ENCODE data around the gene BHLHE41.

The BHLHE41 gene

DNA sequence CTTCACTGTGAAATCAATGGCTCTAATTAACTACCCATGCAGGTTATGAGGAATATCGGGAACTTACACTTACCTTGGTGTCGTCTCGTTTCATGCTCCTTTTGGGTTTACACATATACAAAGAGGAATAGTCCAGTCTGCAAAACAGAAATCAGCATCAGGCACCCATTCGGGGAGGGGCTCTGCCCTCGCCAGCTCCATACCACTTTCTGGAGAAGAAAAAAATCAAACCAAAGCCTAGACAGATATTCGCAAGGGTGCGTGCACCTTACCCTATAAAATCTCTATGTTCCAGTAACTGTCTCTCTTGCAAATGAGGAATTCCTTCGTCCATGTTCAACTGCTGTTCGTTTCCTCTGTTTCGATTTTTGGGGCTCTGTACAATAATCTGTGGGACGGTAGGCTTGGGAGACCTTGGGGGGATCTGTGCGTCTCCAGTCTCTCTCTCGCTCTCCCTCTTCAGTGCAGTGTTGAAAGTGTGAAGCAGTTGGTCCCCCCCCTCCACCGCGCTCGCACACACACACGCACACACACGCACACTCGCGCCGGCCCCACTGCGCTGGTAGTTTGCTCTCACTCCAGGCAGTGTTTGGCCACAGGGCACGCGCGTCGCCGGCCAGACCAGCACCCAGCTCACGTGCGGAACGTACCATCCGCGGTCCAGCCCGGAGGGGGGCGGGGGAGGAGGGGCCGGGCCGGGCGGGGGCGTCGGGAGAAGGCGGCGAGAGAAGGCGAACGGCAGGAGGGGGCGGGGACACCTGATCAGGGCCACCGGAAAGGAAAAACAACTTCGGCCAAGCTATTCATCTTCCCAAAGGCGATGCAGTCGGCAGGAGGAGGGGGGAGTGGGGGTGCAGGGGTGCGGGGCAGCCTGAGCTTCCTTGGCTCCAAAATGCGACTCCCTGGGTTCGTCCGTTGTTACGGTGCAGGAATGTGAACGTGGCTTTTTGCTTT is at the start of gene BHLHE41:
Gene BHLHE41 (minus strand): TSS at position 592 of the 954 bp plus-strand sequence. CDS start 258 bp downstream, at position 334.
- peak; percentile 77 for DNase-seq

GRCh38 chr12:26172946-26173552 is 48.2 kb upstream of the BHLHE41 start:
- DNase-seq: no peak

DNA sequence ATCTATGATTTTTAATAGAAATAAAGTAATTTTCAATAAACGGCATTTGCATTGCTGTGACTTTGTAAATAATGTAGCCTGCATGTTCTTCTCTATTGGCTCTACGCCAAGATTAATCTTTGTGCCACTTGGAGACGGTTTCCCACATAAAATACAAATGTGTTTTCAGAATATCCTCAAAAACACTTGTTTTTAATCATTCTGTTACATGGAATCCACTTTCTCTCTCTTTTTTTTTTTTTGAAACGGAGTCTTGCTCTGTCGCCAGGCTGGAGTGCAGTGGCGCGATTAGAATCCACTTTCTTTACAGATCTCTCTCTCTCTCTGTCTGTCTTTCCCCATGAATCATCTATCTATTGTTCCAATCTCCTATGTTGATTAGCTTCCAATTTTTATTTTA is 47.7 kb upstream of the BHLHE41 start:
- DNase-seq: no peak

- no peak for DNase-seq
Observed at GRCh38 chr12:26172013-26172412, 47.2 kb upstream of the BHLHE41 start.

- no peak for DNase-seq
Observed at GRCh38 chr12:26164118-26164517, 39.3 kb upstream of the BHLHE41 start.

- no peak for DNase-seq
Observed at GRCh38 chr12:26162905-26163304, 38.1 kb upstream of the BHLHE41 start.

- no peak for DNase-seq
Observed at GRCh38 chr12:26162174-26162573, 37.3 kb upstream of the BHLHE41 start.

DNA sequence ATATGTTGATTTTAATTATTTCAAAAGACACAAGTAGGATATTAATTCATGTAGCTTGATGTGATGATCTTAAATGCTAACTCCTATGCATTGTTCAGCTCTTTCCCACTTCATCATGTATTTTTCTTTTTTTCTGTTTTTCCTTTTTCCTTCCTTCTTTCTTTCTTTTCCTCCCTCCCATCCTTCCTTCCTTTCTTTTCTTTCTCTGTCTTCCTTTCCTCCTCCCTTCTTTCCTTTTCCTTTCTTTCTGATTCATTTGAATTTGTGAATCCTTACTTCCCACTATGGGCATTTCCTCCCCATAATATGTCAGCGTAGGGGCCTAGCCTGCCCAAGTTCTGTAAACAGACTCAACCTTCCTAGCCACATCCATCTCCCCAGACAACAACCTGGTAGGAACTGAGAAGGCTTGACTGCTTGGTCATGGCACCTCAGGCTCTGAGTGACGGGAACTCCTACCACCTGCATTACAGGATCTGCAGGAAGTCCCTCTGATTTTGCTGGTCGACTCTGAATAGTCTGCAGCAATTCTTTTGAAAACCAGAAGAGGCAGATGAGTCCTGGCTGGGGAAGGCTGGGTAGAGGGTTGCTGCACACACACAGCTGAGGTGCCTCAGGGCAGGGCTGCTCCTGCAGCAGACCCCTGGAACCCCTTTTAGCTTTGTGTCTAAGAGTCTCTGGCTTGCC is 33.4 kb upstream of the BHLHE41 start:
- DNase-seq: no peak

DNA sequence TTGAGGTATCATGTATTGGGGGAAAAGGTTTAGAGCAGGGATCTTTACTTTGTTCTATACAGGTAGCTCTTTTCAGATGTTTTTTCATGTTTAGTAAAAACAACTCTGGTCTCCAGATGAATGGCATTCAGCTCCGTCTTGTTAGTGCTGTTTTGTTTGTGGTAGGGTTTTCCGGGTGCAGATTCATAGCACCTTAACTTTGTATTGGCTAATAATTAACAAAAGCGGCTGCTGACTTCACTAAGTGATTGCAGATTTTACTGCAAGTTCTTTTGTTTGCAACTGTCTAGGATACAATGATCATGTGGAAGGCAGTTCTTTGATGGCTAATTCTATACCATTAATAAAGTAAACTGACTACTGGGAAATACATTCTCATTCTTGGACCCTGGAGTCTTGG is 32.2 kb upstream of the BHLHE41 start:
- no peak for DNase-seq

DNA sequence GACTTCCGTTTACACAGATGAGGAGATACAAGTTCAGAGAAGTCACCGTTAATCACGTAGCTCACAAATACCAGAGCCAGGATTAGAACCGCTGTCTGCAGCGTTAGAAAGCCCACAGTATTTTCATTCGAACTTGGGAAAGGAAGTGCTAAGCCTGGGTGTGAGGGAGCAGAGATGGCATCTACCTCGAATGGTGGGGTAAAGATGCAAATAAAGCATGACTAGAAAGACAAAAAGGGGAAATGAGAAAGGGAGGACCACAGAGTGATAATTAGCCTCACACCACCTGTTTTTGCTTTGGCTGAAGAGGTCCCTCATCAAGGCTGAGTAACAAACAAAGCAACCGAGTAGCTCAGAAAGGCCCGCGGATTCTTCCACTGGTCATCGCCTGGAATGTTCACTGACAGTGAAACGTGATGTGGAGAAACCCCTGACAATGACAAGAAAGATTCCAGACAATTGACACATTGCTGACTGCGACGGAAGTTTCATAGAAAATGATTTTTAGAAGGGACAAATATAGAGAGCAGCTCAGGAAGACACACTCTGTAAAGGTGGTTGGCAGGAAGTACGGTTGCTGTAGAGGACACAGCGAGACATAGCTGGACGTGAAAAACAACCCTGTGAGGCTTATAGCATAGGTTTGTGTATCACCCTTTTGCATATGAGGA is 31.5 kb upstream of the BHLHE41 start:
- DNase-seq: no peak

GRCh38 chr12:26153421-26154154 is 28.8 kb upstream of the BHLHE41 start:
- DNase-seq: no peak

- DNase-seq: no peak
Observed at GRCh38 chr12:26152507-26153102, 27.8 kb upstream of the BHLHE41 start.

DNA sequence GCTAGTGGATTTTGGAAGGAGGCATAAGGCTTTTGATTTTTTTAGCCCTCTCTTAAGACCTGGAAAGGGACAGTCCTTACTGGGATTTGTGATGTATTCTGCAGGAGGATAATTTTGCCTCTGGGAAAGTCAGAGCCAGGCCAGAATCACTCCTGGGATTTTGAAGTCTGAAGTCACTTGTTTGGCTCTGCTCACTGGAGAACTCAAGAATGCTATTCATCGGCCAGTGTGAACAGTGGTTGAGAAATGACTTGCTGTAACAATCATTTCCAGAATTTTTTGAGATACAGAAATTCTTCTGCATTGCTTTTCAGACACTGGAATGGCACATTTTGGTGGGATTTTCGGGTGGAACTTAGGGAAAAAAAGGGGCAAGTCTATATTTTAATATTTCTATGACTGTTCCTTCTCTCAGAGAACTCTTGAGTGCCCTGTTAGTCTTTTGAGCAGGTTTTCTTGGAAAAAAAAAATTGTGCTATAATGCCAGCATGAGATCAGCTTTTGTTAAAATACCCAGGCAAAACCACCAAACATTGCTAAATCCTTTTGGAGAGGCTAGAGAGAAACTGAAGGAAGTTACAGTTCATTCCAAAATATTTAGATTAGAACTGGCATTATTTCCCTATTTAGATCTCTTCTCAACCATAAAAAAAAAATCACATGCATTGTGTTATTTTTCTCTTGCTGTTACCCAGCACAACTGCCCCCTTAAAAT is 26.1 kb upstream of the BHLHE41 start:
- no peak for DNase-seq

DNA sequence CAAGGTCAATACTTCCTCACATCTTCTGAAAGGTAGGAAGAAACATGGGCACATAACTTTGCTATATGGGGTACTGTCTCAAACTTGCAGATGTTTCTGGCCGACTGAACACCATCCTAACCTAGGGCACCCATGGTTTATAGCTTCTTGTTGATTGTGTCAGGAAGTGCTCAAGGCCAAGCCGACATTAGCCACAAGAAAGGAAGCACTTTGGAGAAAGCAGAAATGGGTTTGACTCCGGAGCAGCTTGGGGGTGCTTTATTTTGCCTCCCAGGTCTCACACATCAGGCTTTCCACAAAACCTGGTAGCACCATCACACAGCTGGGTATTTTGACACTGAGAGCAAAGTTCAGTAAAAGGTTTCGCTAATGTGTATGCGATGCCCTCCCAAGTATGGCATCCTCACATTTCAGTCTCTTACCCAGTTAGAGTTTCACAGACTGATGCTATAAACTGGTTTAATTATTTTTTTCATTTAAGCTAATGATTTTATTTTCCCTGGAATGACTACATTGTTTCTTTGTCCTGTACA is 25.2 kb upstream of the BHLHE41 start:
- DNase-seq: no peak

GRCh38 chr12:26148291-26148690 is 23.5 kb upstream of the BHLHE41 start:
- no peak for DNase-seq

- DNase-seq: no peak
Observed at GRCh38 chr12:26143291-26143690, 18.5 kb upstream of the BHLHE41 start.

DNA sequence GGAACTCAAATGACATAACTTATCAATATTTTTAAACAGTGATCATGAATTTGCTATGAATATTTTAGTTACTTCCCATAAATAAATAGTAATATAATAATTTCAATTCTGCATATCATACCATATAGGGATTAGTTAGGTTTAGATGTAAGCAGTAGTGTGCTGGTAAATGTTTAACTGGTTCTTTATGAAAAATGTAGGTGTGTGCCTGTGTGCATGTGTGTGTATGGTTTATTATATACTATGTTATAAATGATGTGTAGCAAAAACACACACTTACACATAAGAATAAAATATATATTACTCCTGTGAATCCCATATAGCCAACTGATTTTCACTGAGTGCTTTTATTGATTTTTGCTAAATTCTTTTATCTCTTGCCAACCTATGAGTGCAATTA is 14.0 kb upstream of the BHLHE41 start:
- DNase-seq: no peak

- no peak for DNase-seq
Observed at GRCh38 chr12:26136688-26137087, 11.9 kb upstream of the BHLHE41 start.

DNA sequence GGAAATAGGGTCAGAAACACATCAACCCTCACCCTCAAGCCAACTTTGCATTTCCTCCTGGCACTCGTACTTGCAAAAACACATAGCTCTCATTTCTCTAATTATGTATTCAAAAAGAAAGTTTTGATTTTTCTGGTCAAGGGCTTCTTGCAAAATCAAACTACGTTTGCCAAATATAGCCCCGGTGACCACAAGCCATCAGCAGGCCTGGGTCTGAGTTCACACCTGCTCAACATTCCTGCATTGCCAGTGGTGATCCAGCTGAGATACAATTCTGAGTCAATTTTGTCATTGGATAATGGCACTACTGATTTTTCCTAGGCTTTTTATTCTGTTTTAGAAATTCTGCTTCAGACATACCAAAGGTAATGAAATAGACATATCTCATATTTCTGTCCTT is 10.7 kb upstream of the BHLHE41 start:
- DNase-seq: no peak

DNA sequence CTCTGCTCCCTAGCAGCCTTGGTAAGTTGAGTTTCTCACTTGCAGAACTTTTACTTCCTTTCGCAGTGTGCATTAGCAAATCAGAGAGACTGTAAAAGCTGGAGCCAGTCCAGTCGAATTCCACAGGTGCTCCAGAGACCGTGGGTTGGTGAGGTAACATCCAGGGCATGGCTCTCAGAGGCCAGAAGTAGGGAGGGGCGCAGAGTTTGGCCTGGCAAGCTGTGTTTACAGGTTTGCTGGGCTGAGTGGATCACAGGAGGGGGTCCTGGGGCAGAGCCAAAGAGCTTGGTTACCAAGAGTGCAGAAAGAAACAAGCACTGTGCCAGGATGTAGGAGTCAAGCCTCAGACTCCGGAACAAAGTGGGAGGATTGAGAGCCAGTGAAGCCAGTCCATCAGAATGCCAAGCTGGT is 10.2 kb upstream of the BHLHE41 start:
- peak; percentile 51 for DNase-seq

DNA sequence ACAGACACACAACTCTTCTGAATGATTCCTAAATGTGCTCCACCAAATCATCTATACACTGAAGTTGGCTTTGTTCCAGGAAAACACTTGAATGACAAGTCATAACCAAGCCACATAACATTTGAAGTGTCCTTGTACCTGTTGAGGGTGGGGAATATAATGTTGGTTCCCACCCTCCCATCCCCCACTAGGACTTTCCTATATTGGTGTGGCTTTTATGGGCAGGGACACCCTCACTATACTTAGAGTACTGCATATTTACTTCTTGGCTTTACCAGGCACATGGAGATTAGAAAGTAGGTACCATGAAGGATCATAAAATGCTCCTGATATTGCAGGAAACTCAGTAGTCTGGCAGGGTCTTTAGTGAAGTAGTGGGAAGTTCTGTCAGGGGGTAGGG is 9.7 kb upstream of the BHLHE41 start:
- DNase-seq: no peak
